HepG2 (cell line): ENCODE measurements around the gene CHN2. TPM values are rescaled to one million over a fixed set of nuclear protein-coding genes. Genes with fewer than 3 reads are reported as not detected.

Experiments
- AKAP8 ChIP-seq: sonication (generic); formaldehyde crosslinking; IDR thresholded peaks from 2 replicates; pipeline ENCODE4 v1.5.1; 2020; ENCODE audit warnings: mild to moderate bottlenecking, missing genetic modification reagents
- ARNT ChIP-seq: fragments of 450-650 bp; IDR thresholded peaks from 2 replicates; pipeline ENCODE4 v1.6.1; 2017
- ELF1 ChIP-seq: sonication (generic); formaldehyde crosslinking; IDR thresholded peaks from 2 replicates; pipeline ENCODE4 v1.4.0; 2020; ENCODE audit warnings: missing genetic modification reagents
- FOXM1 ChIP-seq: sonication (generic); formaldehyde crosslinking; IDR thresholded peaks from 2 replicates; pipeline ENCODE4 v1.5.0; 2020; ENCODE audit warnings: missing genetic modification reagents
- JUN ChIP-seq: sonication (generic); formaldehyde crosslinking; IDR thresholded peaks from 2 replicates; pipeline ENCODE4 v1.4.0; 2020; ENCODE audit warnings: mild to moderate bottlenecking, missing genetic modification reagents
- KDM5A ChIP-seq: fragments of 200-600 bp; sonication (generic); IDR thresholded peaks from 2 replicates; pipeline ENCODE4 v1.7.0; 2018; ENCODE audit warnings: antibody characterized with exemption, mild to moderate bottlenecking, low read length, borderline replicate concordance
- MEF2D ChIP-seq: sonication (generic); formaldehyde crosslinking; IDR thresholded peaks from 2 replicates; pipeline ENCODE4 v1.5.1; 2020; ENCODE audit warnings: mild to moderate bottlenecking, missing genetic modification reagents
- SP140L ChIP-seq: sonication (generic); formaldehyde crosslinking; IDR thresholded peaks from 2 replicates; pipeline ENCODE4 v1.4.0; 2020; ENCODE audit warnings: missing genetic modification reagents, borderline replicate concordance
- TEAD2 ChIP-seq: sonication (generic); formaldehyde crosslinking; IDR thresholded peaks from 2 replicates; pipeline ENCODE4 v1.9.0; 2021; ENCODE audit warnings: missing genetic modification reagents
- ZNF33B ChIP-seq: sonication (generic); formaldehyde crosslinking; IDR thresholded peaks from 2 replicates; pipeline ENCODE4 v1.5.1; 2020; ENCODE audit warnings: mild to moderate bottlenecking, missing genetic modification reagents
- ZNF367 ChIP-seq: sonication (generic); formaldehyde crosslinking; IDR thresholded peaks from 2 replicates; pipeline ENCODE4 v1.4.0; 2020; ENCODE audit warnings: missing genetic modification reagents, borderline replicate concordance
- ZNF484 ChIP-seq: sonication (generic); formaldehyde crosslinking; IDR thresholded peaks from 2 replicates; pipeline ENCODE4 v1.5.1; 2020; ENCODE audit warnings: mild to moderate bottlenecking, low read depth, missing genetic modification reagents, borderline replicate concordance
- ZNF496 ChIP-seq: sonication (generic); formaldehyde crosslinking; IDR thresholded peaks from 2 replicates; pipeline ENCODE4 v1.8.1; 2023; ENCODE audit warnings: mild to moderate bottlenecking, moderate library complexity, missing genetic modification reagents; ENCODE audit not compliant: insufficient replicate concordance
- ZNF75D ChIP-seq: sonication (generic); formaldehyde crosslinking; IDR thresholded peaks from 2 replicates; pipeline ENCODE4 v1.8.1; 2023; ENCODE audit warnings: missing genetic modification reagents, mild to moderate bottlenecking, borderline replicate concordance
- ZNF782 ChIP-seq: sonication (generic); formaldehyde crosslinking; IDR thresholded peaks from 2 replicates; pipeline ENCODE4 v1.4.0; 2020; ENCODE audit warnings: missing genetic modification reagents, mild to moderate bottlenecking, borderline replicate concordance
- polyA plus RNA-seq, 8 experiments: library from polyadenylated mRNA; depleted of rRNA in 3 of 8; stranded (reverse) in 7 of 8; unstranded in 1 of 8; fragments of >200 nt; fragmentation: Illumina TruSeq in 4 of 8; extraction: Trizol in 4 of 8; gene quantifications; 2 replicates each; pipeline versions ENCODE4 v1.2.1 to v1.2.3, GENCODE V29; 2011 to 2016; ENCODE audit warnings: low read depth in 4 of 8, missing spikeins in 1 of 8, mixed read lengths in 1 of 8; ENCODE audit not compliant: insufficient read depth in 1 of 8
- total RNA-seq, 5 experiments: library from RNA; depleted of rRNA; stranded (reverse); fragments of >200 nt; fragmentation: Illumina TruSeq; extraction: Trizol; gene quantifications; 2 replicates each; pipeline ENCODE4 v1.2.3, GENCODE V29; 2016; ENCODE audit warnings: low read depth in 1 of 5
- TF ChIP-seq, protein P1 (sequence below): sonication (generic); formaldehyde crosslinking; IDR thresholded peaks from 2 replicates; pipeline ENCODE4 v1.4.0; 2020; ENCODE audit warnings: missing genetic modification reagents, borderline replicate concordance
- TF ChIP-seq, protein P2 (sequence below): sonication (generic); formaldehyde crosslinking; IDR thresholded peaks from 2 replicates; pipeline ENCODE4 v1.4.0; 2020; ENCODE audit warnings: missing genetic modification reagents
- TF ChIP-seq, protein P3 (sequence below): sonication (generic); formaldehyde crosslinking; IDR thresholded peaks from 2 replicates; pipeline ENCODE4 v1.4.0; 2020; ENCODE audit warnings: missing genetic modification reagents

The CHN2 gene
- total and polyA plus RNA-seq, 2 of the 13 experiments (the other 11 are each of a cell fraction or from before 2014, with no cell fraction given): 23.5 to 30.5 TPM

DNA sequence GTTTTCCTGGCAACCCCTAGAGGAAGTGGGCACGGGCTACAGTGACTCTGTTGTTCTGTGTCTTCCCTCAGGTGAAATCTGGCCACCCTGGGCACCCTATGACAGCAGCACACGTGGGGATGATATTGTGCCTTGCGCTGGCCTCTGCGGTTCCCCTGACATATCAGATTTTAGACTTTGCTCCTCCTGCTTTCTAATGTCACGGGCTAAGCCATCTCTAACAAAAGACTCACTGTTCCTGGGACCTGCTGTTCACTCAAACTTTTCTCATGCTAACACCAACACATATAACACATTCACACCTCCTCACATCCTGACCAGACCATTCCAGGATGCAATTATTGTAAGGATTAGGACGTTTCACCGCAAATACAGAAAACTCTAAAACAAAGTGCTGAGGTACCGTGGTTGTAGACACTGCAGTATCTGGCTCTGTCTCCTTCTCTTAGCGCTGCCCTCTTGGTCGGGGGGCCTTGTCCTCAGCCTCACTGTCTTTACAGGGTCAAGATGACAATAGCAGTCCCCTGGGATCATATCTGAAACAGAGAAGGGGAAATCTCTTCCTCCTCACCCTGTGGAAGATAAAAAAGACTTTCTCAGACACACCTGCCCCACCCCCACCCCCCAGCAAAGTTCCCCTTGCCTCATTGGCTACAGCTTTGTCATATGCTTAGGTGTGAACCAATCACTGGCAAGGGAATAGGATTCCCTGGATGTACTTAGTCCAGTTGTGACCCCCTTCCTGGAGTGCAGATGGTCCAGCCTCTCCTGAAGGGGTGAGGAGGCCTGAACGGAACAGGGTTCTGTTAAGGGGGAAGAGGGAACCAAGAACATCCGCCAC lies 14.1 kb downstream of the CHN2 start (continued):
- TF ChIP-seq, protein P1, sequence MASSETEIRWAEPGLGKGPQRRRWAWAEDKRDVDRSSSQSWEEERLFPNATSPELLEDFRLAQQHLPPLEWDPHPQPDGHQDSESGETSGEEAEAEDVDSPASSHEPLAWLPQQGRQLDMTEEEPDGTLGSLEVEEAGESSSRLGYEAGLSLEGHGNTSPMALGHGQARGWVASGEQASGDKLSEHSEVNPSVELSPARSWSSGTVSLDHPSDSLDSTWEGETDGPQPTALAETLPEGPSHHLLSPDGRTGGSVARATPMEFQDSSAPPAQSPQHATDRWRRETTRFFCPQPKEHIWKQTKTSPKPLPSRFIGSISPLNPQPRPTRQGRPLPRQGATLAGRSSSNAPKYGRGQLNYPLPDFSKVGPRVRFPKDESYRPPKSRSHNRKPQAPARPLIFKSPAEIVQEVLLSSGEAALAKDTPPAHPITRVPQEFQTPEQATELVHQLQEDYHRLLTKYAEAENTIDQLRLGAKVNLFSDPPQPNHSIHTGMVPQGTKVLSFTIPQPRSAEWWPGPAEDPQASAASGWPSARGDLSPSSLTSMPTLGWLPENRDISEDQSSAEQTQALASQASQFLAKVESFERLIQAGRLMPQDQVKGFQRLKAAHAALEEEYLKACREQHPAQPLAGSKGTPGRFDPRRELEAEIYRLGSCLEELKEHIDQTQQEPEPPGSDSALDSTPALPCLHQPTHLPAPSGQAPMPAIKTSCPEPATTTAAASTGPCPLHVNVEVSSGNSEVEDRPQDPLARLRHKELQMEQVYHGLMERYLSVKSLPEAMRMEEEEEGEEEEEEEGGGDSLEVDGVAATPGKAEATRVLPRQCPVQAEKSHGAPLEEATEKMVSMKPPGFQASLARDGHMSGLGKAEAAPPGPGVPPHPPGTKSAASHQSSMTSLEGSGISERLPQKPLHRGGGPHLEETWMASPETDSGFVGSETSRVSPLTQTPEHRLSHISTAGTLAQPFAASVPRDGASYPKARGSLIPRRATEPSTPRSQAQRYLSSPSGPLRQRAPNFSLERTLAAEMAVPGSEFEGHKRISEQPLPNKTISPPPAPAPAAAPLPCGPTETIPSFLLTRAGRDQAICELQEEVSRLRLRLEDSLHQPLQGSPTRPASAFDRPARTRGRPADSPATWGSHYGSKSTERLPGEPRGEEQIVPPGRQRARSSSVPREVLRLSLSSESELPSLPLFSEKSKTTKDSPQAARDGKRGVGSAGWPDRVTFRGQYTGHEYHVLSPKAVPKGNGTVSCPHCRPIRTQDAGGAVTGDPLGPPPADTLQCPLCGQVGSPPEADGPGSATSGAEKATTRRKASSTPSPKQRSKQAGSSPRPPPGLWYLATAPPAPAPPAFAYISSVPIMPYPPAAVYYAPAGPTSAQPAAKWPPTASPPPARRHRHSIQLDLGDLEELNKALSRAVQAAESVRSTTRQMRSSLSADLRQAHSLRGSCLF (CRISPR knock-in tag): no peak
- no peak for TF ChIP-seq ARNT
- TF ChIP-seq JUN (CRISPR knock-in tag): peak; percentile 72; the same call in 1 of the 2 replicates
- no peak for TF ChIP-seq ZNF484 (CRISPR knock-in tag)
- no peak for TF ChIP-seq AKAP8 (CRISPR knock-in tag)
- no peak for TF ChIP-seq SP140L (CRISPR knock-in tag)
- peak; percentile 63; the same call in 1 of the 2 replicates for TF ChIP-seq MEF2D
- peak; percentile 41; the same call in 1 of the 2 replicates for TF ChIP-seq ZNF782 (CRISPR knock-in tag)
- TF ChIP-seq ZNF33B: no peak
- TF ChIP-seq, protein P2, sequence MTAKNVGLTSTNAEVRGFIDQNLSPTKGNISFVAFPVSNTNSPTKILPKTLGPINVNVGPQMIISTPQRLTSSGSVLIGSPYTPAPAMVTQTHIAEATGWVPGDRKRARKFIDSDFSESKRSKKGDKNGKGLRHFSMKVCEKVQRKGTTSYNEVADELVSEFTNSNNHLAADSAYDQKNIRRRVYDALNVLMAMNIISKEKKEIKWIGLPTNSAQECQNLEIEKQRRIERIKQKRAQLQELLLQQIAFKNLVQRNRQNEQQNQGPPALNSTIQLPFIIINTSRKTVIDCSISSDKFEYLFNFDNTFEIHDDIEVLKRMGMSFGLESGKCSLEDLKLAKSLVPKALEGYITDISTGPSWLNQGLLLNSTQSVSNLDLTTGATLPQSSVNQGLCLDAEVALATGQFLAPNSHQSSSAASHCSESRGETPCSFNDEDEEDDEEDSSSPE (CRISPR knock-in tag): 0 out of 2 replicates have a peak, but pooled peaks have one; percentile 50
- no peak for TF ChIP-seq TEAD2 (CRISPR knock-in tag)
- no peak for TF ChIP-seq FOXM1 (CRISPR knock-in tag)
- TF ChIP-seq ZNF496: no peak
- TF ChIP-seq KDM5A: no peak
- TF ChIP-seq, protein P3, sequence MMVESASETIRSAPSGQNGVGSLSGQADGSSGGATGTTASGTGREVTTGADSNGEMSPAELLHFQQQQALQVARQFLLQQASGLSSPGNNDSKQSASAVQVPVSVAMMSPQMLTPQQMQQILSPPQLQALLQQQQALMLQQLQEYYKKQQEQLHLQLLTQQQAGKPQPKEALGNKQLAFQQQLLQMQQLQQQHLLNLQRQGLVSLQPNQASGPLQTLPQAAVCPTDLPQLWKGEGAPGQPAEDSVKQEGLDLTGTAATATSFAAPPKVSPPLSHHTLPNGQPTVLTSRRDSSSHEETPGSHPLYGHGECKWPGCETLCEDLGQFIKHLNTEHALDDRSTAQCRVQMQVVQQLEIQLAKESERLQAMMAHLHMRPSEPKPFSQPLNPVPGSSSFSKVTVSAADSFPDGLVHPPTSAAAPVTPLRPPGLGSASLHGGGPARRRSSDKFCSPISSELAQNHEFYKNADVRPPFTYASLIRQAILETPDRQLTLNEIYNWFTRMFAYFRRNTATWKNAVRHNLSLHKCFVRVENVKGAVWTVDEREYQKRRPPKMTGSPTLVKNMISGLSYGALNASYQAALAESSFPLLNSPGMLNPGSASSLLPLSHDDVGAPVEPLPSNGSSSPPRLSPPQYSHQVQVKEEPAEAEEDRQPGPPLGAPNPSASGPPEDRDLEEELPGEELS (CRISPR knock-in tag): peak; percentile 90
- no peak for TF ChIP-seq ZNF75D (CRISPR knock-in tag)
- TF ChIP-seq ZNF367 (CRISPR knock-in tag): no peak
- no peak; the same call in none of the 2 replicates for TF ChIP-seq ELF1 (CRISPR knock-in tag)
